ENCODE results near the gene C13orf46.

- TF ChIP-seq, protein P1, sequence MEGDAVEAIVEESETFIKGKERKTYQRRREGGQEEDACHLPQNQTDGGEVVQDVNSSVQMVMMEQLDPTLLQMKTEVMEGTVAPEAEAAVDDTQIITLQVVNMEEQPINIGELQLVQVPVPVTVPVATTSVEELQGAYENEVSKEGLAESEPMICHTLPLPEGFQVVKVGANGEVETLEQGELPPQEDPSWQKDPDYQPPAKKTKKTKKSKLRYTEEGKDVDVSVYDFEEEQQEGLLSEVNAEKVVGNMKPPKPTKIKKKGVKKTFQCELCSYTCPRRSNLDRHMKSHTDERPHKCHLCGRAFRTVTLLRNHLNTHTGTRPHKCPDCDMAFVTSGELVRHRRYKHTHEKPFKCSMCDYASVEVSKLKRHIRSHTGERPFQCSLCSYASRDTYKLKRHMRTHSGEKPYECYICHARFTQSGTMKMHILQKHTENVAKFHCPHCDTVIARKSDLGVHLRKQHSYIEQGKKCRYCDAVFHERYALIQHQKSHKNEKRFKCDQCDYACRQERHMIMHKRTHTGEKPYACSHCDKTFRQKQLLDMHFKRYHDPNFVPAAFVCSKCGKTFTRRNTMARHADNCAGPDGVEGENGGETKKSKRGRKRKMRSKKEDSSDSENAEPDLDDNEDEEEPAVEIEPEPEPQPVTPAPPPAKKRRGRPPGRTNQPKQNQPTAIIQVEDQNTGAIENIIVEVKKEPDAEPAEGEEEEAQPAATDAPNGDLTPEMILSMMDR (conservative IDR thresholded peaks at IDR 0.05; ENCODE audit: low read depth, low read length) = no peak
- TF ChIP-seq EZH2 (IDR thresholded peaks at IDR 0.05; ENCODE audit: low read length, unreplicated experiment) (no peak), EZH2phosphoT487 (IDR thresholded peaks at IDR 0.05; ENCODE audit: borderline replicate concordance, low read length) (no peak)
Observed at GRCh38 chr13:113946409-113947181, 27.3 kb downstream of the C13orf46 start.
